ENCODE measurements around the gene TTC33. TPM values are rescaled to one million over a fixed set of nuclear protein-coding genes. Genes with fewer than 3 reads are reported as not detected.
A peak's percentile ranks its signal among the peaks of the same experiment; 100 is the strongest.
"Not testable (repeated sequence)": the region's sequence is repeated elsewhere in the genome, so short reads cannot be mapped to it uniquely, and the experiment has no call there.

The TTC33 gene
- total RNA-seq, 2 donors from 2014 or later, result 10.6 to 19.8 TPM

DNA sequence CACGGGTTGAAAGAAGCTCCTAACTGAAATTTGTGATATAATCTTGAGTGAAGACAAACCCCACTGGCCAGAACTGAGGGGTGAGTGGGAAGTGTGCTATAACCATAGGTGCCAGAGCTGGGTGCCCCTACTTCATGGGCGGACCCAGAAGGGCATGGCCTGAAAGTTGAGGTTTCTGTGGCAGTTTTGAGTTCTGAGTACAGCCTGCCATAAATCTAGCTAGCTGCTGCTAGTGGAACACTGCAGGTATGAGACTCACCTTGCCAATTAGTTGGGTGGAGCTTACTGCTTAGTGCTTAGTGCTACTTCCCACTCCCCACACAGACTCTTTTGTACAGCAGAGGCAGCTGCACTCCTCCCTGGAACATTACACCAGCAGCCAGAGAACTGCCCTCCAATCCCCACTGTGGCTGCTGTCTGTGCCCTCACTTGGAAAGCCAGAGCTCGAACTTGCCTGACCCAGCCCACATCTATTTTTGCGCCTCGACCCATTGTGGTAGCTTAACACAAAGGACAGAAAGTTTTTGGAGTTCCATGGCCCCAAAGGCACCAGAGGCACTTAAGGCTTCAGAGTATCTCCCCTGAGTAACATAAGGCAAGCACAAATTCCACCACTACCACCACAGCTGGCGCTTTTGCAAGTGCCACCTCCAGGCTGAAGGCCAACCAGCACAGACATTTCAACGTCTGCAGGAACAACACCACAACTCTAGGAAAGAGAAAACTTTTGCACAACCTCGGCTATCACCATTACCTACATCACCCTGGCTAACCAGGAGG is 103.1 kb downstream of the TTC33 start:
- Histone ChIP-seq H3K4me3 (no peak overlapping the region), H3K36me3 (no peaks in the 10 kb centered on the region), H3K9ac (ENCODE audit: low read depth in 2 of 2, low read length in 2 of 2) (no peak overlapping the region), H3K9me3 (no peaks in the 10 kb centered on the region), H3K4me1 (no peaks in the 10 kb centered on the region), H3K27me3 (no peaks in the 10 kb centered on the region), H3K27ac (peak overlapping the region; percentile 24)
- peak; percentile 38 for DNase-seq
- TF ChIP-seq CTCF (IDR thresholded peaks at IDR 0.05), result no peak
- intact Hi-C loops (cut with DNase I), result no loop called here

DNA sequence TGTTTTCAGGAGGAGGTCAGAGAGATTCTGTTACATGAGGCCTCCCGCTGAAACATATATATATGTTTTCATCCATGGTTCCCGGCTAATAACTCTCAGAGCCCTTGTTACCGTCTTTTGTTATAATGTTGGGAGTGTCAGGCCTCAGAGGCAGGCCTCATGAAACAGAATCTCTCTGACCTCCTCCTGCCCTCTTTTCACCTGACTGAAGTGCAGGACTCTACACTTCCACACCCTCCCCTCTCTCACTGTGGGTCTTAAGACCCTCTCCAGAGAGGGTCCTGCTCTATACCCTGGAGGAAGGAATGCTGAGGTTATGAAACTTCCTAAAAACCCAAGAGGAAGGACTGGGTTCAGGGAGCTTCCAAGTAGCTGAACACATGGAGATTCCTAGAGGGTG is 104.6 kb downstream of the TTC33 start:
- intact Hi-C loops (cut with DNase I), result no loop called here
- H3K27ac ChIP-seq, result no peak overlapping the region
- DNase-seq, result no peak
- TF ChIP-seq CTCF (IDR thresholded peaks at IDR 0.05), result no peak
- H3K9ac ChIP-seq (ENCODE audit: low read depth in 2 of 2, low read length in 2 of 2), result no peak overlapping the region
- H3K9me3 ChIP-seq, result no peaks in the 10 kb centered on the region
- no peak overlapping the region for H3K4me3 ChIP-seq
- H3K27me3 ChIP-seq, result no peaks in the 10 kb centered on the region
- H3K36me3 ChIP-seq, result no peaks in the 10 kb centered on the region
- no peaks in the 10 kb centered on the region for H3K4me1 ChIP-seq

GRCh38 chr5:40649463-40650030 is 106.2 kb downstream of the TTC33 start:
- Histone ChIP-seq H3K4me3 (no peak overlapping the region), H3K9me3 (no peaks in the 10 kb centered on the region), H3K36me3 (no peaks in the 10 kb centered on the region), H3K27ac (no peak overlapping the region), H3K9ac (ENCODE audit: low read depth in 2 of 2, low read length in 2 of 2) (no peak overlapping the region), H3K4me1 (no peaks in the 10 kb centered on the region), H3K27me3 (no peaks in the 10 kb centered on the region)
- no peak for TF ChIP-seq CTCF (IDR thresholded peaks at IDR 0.05)
- intact Hi-C loops (cut with DNase I), result no loop called here
- no peak for DNase-seq

DNA sequence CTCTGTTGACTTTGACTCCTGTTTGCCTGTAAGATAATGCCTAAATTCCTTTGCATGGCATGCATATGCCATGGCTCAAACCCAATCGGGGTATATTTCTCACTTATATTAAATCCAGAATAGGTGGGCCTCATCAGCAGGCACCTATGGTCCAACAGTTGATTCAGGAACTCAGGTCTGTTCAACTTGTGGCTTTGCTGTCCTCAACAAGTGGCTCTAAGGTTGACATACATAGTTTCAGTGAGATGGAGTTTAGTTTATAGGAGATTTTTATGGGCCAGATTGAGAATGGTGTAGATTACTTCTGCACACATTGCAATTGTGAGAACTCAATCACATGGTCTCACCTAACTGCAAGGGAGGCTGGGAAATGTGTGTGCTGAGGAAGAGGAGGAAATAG is 107.6 kb downstream of the TTC33 start:
- no peak for TF ChIP-seq CTCF (IDR thresholded peaks at IDR 0.05)
- no peak overlapping the region for H3K9ac ChIP-seq (ENCODE audit: low read depth in 2 of 2, low read length in 2 of 2)
- no peaks in the 10 kb centered on the region for H3K36me3 ChIP-seq
- no peaks in the 10 kb centered on the region for H3K9me3 ChIP-seq
- DNase-seq, result no peak
- H3K4me1 ChIP-seq, result no peaks in the 10 kb centered on the region
- intact Hi-C loops (cut with DNase I), result no loop called here
- H3K27ac ChIP-seq, result no peak overlapping the region
- no peak overlapping the region for H3K4me3 ChIP-seq
- H3K27me3 ChIP-seq, result no peaks in the 10 kb centered on the region

DNA sequence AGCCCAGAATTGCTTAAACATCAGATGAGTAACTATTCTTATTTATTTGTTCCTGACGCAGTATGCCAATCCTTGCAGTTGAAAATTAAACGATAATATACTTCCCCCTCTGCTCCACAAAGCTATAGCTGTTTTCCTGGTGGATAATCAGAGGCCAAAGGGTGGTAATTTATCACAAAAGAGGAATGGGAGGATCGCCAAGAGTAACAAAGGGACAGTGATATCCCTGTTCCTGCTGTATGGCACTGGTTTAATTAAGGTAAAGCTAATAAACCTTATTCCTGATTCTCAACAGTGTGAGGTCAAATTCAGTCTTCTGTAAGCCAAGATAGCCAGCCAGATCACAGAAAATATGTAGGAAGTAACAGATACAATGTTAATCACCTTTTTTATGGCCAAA is 109.5 kb downstream of the TTC33 start:
- H3K27me3 ChIP-seq, result no peaks in the 10 kb centered on the region
- peak; percentile 32 for DNase-seq
- no peaks in the 10 kb centered on the region for H3K4me1 ChIP-seq
- H3K27ac ChIP-seq, result peak overlapping the region; percentile 39
- H3K36me3 ChIP-seq, result no peaks in the 10 kb centered on the region
- H3K4me3 ChIP-seq, result no peak overlapping the region
- intact Hi-C loops (cut with DNase I), result no loop called here
- peak overlapping the region in 1 of 2 donors; percentile 0 for H3K9ac ChIP-seq (ENCODE audit: low read depth in 2 of 2, low read length in 2 of 2)
- no peak for TF ChIP-seq CTCF (IDR thresholded peaks at IDR 0.05)
- H3K9me3 ChIP-seq, result no peaks in the 10 kb centered on the region

GRCh38 chr5:40639531-40639930 is 116.2 kb downstream of the TTC33 start:
- DNase-seq; H3K4me3 ChIP-seq; H3K4me1 ChIP-seq; H3K27me3 ChIP-seq; H3K9me3 ChIP-seq; H3K36me3 ChIP-seq; H3K27ac ChIP-seq; intact Hi-C loops (cut with DNase I); H3K9ac ChIP-seq (ENCODE audit: low read depth in 2 of 2, low read length in 2 of 2): not testable (repeated sequence)

Data from colonic mucosa (tissue), 4 donors.